HCT116 (cell line): ENCODE data around the gene SPTB.

Source experiments
- TCF7L2 ChIP-seq: IDR thresholded peaks from 2 replicates; pipeline ENCODE4 v1.7.0; 2011; ENCODE audit warnings: borderline replicate concordance, inconsistent platforms; ENCODE audit not compliant: insufficient read depth, insufficient read length; ENCODE audit errors: extremely low read depth
- TF ChIP-seq, protein P1 (sequence below), 3 experiments: fragments of 200-600 bp in 1 of 3; sonication (generic) in 1 of 3; IDR thresholded peaks in 2 of 3; conservative IDR thresholded peaks in 1 of 3; 2 replicates each; pipeline ENCODE4 v1.5.1; 2012 to 2017; ENCODE audit warnings: low read depth in 2 of 3, low read length in 2 of 3, antibody characterized with exemption in 1 of 3, borderline replicate concordance in 1 of 3, control low read depth in 1 of 3, mild to moderate bottlenecking in 1 of 3, mixed read lengths in 1 of 3, mixed run types in 1 of 3, moderate library complexity in 1 of 3; ENCODE audit not compliant: insufficient read depth in 1 of 3

DNA sequence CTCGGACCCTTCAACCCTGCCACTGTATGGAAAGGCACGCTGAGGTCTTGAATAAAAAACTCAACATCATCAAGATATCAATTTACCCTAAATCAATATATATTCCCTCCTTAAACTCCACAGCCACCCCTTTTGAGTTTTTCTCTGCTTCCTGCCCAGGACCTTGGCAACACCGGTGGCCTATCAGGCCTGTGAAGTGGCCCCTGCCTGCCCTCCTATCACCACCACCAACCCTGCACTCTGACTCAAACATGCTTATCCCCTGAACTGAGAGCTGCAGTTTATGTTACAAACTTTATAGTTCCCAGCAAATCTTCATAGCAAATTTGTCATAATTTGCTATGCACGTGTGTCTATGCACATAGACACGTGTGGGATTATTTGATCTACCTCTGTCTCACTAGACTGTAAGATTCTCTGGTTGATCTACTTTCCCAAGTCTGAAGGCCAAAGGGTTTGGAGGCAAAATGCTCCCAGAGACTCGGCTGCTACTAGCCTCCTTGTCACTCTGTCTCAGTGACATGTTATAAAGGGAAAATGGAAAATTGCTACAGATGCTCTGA lies 63.4 kb downstream of the SPTB start:
- TF ChIP-seq, protein P1, sequence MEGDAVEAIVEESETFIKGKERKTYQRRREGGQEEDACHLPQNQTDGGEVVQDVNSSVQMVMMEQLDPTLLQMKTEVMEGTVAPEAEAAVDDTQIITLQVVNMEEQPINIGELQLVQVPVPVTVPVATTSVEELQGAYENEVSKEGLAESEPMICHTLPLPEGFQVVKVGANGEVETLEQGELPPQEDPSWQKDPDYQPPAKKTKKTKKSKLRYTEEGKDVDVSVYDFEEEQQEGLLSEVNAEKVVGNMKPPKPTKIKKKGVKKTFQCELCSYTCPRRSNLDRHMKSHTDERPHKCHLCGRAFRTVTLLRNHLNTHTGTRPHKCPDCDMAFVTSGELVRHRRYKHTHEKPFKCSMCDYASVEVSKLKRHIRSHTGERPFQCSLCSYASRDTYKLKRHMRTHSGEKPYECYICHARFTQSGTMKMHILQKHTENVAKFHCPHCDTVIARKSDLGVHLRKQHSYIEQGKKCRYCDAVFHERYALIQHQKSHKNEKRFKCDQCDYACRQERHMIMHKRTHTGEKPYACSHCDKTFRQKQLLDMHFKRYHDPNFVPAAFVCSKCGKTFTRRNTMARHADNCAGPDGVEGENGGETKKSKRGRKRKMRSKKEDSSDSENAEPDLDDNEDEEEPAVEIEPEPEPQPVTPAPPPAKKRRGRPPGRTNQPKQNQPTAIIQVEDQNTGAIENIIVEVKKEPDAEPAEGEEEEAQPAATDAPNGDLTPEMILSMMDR (IDR thresholded peaks at IDR 0.05 in 2 of 3, conservative IDR thresholded peaks at IDR 0.05 in 1 of 3; ENCODE audit: borderline replicate concordance in 1 of 3, insufficient read depth in 1 of 3, low read depth in 2 of 3, low read length in 2 of 3), result no peak
- no peak for TF ChIP-seq TCF7L2
